Peyer's patch (tissue), 4 donors: ENCODE data around the gene ENPP5. TPM values are rescaled to one million over a fixed set of nuclear protein-coding genes. Genes with fewer than 3 reads are reported as not detected.

Experiments
- DNase-seq, 3 donors: peaks; one replicate each; pipeline ENCODE4 v3.0.0-alpha.2; 2017 to 2019
- H3K27ac ChIP-seq, 4 donors: fragments of 200-600 bp; sonication (generic); one replicate each; pipeline ENCODE4 v1.5.1; 2016 to 2019
- H3K27me3 ChIP-seq, 2 donors: fragments of 200-600 bp; sonication (generic); one replicate each; pipeline ENCODE4 v1.5.1; 2019
- H3K36me3 ChIP-seq, 3 donors: fragments of 200-600 bp; sonication (generic); one replicate each; pipeline ENCODE4 v1.5.1; 2016 to 2019
- H3K4me1 ChIP-seq, 4 donors: fragments of 200-600 bp; sonication (generic); one replicate each; pipeline ENCODE4 v1.5.1; 2016 to 2019
- H3K4me3 ChIP-seq, 4 donors: fragments of 200-600 bp; sonication (generic); 1 replicate in 3 of 4; 2 replicates in 1 of 4; pipeline ENCODE4 v1.5.1; 2016 to 2019; ENCODE audit warnings: mild to moderate bottlenecking in 1 of 4
- H3K9me3 ChIP-seq, 4 donors: fragments of 200-600 bp; sonication (generic); one replicate each; pipeline ENCODE4 v1.5.1; 2016 to 2019; ENCODE audit warnings: mild to moderate bottlenecking in 1 of 4
- POLR2A ChIP-seq, 2 donors: fragments of 450-650 bp; IDR thresholded peaks; one replicate each; pipeline ENCODE4 v1.5.1; 2017; ENCODE audit warnings: antibody characterized with exemption in 2 of 2, mild to moderate bottlenecking in 2 of 2, moderate library complexity in 2 of 2
- total RNA-seq, 4 donors: library from RNA; depleted of rRNA; stranded (reverse); fragments of >200 nt; gene quantifications; one replicate each; pipeline ENCODE4 v1.1.0, GENCODE V29; 2016
- TF ChIP-seq, protein P1 (sequence below), 6 experiments: fragments of 450-650 bp in 4 of 6; fragments of 200-600 bp in 2 of 6; sonication (generic) in 1 of 6; IDR thresholded peaks; one replicate each; pipeline ENCODE4 v1.5.1; 2017 to 2019; ENCODE audit warnings: antibody characterized with exemption in 6 of 6, mild to moderate bottlenecking in 3 of 6, moderate library complexity in 1 of 6

Gene ENPP5
- total RNA-seq, 4 donors from 2014 or later, result 1.1 to 5.1 (median 2.3) TPM

DNA sequence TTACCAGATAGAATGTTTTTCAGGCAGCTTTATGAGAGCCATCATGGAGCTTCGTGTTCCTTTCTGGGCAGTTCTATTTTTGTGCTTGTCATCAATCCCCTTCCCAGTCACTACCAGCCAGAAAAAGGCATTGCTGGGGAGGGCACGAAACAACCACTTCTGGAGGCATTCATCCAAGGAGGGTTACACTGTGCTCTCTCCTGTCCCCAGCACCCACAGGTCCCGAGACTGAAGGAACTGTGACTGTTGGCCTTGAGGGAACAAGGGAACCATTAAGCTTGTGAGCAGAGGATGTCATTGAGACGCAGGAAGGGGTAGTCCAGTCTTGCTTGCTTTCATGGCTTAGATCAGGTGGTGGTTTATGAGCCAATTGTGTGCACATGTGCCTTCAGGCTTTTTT is 20.1 kb upstream of the ENPP5 start:
- Histone ChIP-seq H3K4me1 (no peaks in the 10 kb centered on the region), H3K4me3 (no peak overlapping the region), H3K27ac (no peak overlapping the region), H3K36me3 (no peaks in the 10 kb centered on the region), H3K9me3 (no peaks in the 10 kb centered on the region), H3K27me3 (no peaks in the 10 kb centered on the region)
- TF ChIP-seq POLR2A (IDR thresholded peaks at IDR 0.05), result no peak
- TF ChIP-seq, protein P1, sequence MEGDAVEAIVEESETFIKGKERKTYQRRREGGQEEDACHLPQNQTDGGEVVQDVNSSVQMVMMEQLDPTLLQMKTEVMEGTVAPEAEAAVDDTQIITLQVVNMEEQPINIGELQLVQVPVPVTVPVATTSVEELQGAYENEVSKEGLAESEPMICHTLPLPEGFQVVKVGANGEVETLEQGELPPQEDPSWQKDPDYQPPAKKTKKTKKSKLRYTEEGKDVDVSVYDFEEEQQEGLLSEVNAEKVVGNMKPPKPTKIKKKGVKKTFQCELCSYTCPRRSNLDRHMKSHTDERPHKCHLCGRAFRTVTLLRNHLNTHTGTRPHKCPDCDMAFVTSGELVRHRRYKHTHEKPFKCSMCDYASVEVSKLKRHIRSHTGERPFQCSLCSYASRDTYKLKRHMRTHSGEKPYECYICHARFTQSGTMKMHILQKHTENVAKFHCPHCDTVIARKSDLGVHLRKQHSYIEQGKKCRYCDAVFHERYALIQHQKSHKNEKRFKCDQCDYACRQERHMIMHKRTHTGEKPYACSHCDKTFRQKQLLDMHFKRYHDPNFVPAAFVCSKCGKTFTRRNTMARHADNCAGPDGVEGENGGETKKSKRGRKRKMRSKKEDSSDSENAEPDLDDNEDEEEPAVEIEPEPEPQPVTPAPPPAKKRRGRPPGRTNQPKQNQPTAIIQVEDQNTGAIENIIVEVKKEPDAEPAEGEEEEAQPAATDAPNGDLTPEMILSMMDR (IDR thresholded peaks at IDR 0.05), result no peak
- no peak for DNase-seq

DNA sequence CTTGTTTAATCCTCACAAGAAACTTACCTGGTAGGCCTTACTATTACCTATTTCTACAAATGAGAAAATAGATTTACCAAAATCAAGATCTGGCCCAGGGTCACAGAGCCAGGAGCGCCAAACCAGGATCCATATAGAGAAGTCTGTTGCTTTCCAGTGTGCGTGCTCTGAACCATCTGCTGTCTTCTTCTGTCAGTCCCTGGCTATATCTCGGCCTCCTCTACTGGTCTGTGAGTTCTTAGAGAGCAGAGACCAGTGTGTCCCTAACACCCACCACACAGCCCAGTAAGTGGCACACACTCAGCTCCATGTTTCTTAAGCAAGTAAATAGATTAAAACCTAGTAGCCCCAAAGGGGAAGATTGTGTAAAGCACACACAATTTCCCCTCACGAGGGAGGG is 18.9 kb upstream of the ENPP5 start:
- H3K9me3 ChIP-seq, result no peaks in the 10 kb centered on the region
- H3K27ac ChIP-seq, result no peak overlapping the region
- H3K4me1 ChIP-seq, result no peaks in the 10 kb centered on the region
- H3K27me3 ChIP-seq, result no peaks in the 10 kb centered on the region
- TF ChIP-seq POLR2A (IDR thresholded peaks at IDR 0.05), result no peak
- TF ChIP-seq, protein P1 (IDR thresholded peaks at IDR 0.05), result no peak
- DNase-seq, result no peak
- H3K4me3 ChIP-seq, result no peak overlapping the region
- no peaks in the 10 kb centered on the region for H3K36me3 ChIP-seq

DNA sequence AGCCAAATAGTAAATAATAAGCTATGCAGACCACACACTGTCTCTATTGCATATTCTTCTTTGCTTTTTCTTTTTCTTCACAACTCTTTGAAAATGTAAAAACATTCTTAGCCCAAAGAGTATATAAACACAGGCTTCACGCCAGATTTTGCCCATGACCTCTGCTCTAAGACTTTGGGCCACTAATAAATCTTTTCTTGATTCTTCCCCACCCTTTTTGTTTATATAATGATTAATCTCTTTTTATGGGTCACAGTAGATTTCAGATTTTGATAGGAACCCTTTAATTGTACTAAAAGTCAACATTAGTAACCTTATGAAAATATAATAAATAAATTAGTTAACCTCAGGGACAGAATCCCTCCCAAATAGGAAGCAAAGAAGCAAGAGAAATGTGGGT is 15.8 kb upstream of the ENPP5 start:
- Histone ChIP-seq H3K4me1 (no peaks in the 10 kb centered on the region), H3K27me3 (no peaks in the 10 kb centered on the region), H3K27ac (no peak overlapping the region), H3K36me3 (no peaks in the 10 kb centered on the region), H3K9me3 (no peaks in the 10 kb centered on the region), H3K4me3 (no peak overlapping the region)
- TF ChIP-seq POLR2A (IDR thresholded peaks at IDR 0.05), result no peak
- TF ChIP-seq, protein P1 (IDR thresholded peaks at IDR 0.05), result no peak
- no peak for DNase-seq

DNA sequence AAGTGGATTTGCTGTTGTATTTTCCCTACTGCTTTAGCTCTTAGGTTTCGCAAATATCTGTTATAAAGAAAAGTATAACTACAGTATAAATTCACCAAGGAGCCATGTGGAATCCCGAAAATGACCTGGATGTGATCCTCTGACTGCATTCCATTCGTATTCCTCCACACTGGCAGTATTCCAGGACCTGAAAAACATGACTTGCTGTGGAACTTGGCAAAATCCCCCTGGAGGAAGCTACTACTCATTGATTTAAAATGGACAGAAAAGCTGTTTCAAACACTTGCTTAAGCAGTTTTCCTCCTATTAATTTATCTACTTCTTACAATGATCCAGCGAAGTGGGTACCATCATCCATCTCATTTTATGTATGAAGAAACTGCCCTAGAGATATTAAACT is 13.3 kb upstream of the ENPP5 start:
- DNase-seq, result no peak

DNA sequence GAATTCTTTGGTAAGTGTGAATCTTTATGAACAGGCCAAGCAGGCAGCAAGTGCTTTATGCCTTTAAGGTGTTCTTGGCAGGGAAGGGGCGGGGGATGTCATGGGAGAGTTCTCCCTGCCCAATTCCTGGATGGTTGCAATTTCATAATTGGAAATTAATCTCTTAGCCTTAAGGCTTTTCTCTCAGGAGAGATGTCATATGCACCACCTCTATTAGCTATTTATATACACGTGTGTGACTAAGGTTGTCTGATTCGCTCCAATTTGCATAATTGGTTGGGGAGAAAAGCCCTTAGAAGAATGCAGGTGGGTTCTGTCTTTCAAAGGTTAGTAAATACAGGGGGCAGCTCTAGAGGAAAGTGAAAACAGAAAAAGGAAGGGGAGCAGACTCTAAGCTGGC is 5.2 kb upstream of the ENPP5 start:
- Histone ChIP-seq H3K36me3 (no peaks in the 10 kb centered on the region), H3K27ac (no peak overlapping the region), H3K27me3 (no peaks in the 10 kb centered on the region), H3K4me3 (no peak overlapping the region), H3K9me3 (no peaks in the 10 kb centered on the region), H3K4me1 (peaks cover 0 to 8% (median 0%) of the 10 kb centered on the region in 4 donors)
- TF ChIP-seq, protein P1 (IDR thresholded peaks at IDR 0.05), result no peak
- TF ChIP-seq POLR2A (IDR thresholded peaks at IDR 0.05), result no peak
- DNase-seq, result no peak

More for the DNA sequence above, 13.3 kb upstream of the ENPP5 start:
- Histone ChIP-seq H3K9me3 (no peaks in the 10 kb centered on the region), H3K27me3 (no peaks in the 10 kb centered on the region), H3K27ac (no peak overlapping the region), H3K4me1 (no peaks in the 10 kb centered on the region), H3K36me3 (no peaks in the 10 kb centered on the region), H3K4me3 (no peak overlapping the region)
- no peak for TF ChIP-seq POLR2A (IDR thresholded peaks at IDR 0.05)
- TF ChIP-seq, protein P1 (IDR thresholded peaks at IDR 0.05), result no peak

DNA sequence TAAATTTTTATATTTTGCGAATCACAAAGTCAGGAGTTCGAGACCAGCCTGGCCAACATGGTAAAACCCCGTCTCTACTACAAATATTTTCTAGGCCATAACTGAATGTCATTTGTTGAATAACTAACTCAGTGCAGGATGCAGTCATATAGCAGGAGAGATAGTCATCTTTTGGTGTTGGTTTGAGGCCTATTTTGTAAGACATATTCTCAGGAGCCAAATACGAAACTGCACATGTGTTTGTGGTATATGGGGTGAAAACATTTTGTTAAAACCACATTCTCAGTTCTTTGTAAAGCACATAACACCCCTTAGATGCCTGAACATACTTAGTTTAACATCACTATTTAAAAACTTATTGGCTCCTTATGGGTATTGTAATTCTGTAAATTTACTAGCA is 4.7 kb upstream of the ENPP5 start:
- H3K27me3 ChIP-seq, result no peaks in the 10 kb centered on the region
- H3K9me3 ChIP-seq, result no peaks in the 10 kb centered on the region
- DNase-seq, result no peak
- no peaks in the 10 kb centered on the region for H3K36me3 ChIP-seq
- H3K4me1 ChIP-seq, result peaks cover 0 to 14% (median 0%) of the 10 kb centered on the region in 4 donors
- TF ChIP-seq, protein P1 (IDR thresholded peaks at IDR 0.05), result no peak
- TF ChIP-seq POLR2A (IDR thresholded peaks at IDR 0.05), result no peak
- H3K27ac ChIP-seq, result no peak overlapping the region
- no peak overlapping the region for H3K4me3 ChIP-seq
